HG02642 (cell line): Measurements from ENCODE around the gene GBP2.
A peak's percentile ranks its signal among the peaks of the same experiment; 100 is the strongest.
"Not testable (repeated sequence)": the region's sequence is repeated elsewhere in the genome, so short reads cannot be mapped to it uniquely, and the experiment has no call there.

Experiments used
- ATAC-seq: cut with Tn5 transposase; IDR thresholded peaks from one replicate; pipeline ENCODE4 v1.9.1; 2021; ENCODE audit warnings: mild to moderate bottlenecking; ENCODE audit not compliant: unreplicated experiment, poor library complexity

GBP2 gene

DNA sequence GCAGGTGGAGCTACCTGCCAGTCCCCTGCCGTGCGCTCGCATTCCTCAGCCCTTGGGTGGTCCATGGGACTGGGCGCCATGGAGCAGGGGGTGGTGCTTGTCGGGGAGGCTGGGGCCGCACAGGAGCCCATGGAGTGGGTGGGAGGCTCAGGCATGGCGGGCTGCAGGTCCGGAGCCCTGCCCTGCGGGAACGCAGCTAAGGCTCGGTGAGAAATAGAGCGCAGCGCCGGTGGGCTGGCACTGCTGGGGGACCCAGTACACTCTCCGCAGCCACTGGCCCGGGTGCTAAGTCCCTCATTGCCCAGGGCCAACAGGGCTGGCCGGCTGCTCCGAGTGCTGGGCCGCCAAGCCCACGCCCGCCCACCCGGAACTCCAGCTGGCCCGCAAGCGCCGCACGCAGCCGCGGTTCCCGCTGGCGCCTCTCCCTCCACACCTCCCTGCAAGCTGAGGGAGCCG, 2.1 kb upstream of the GBP2 start:
- not testable (repeated sequence) for ATAC-seq

DNA sequence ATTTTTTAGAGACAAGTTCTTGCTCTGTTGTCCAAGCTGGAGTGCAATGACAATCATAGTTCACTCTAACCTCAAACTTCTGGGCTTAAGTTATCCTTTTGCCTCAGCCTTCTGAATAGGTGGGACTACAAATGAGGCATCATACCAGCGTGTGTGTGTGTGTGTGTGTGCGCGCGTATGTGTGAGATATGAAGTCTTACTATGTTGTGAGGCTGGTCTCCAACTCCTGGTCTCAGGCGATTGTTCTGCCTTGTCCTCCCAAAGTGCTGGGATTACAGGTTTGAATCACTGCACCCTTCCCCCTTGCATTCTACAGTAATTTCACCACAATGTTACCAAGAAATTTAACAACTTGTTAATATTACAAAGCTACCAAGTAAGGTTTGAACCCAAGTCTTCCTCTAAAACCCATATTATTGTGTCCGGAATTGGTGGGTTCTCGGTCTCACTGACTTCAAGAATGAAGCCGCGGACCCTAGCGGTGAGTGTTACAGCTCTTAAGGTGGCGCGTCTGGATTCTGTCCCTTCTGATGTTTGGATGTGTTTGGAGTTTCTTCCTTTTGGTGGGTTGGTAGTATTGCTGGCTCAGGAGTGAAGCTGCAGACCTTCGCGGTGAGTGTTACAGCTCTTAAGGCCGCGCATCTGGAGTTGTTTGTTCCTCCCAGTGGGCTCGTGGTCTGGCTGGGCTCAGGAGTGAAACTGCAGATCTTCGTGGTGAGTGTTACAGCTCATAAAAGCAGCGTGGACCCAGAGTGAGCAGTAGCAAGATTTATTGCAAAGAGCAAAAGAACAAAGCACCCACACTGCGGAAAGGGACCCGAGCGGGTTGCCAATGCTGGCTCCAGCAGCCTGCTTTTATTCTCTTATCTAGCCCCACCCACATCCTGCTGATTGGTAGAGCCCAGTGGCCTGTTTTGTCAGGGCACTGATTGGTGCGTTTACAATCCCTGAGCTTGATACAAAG, 970 bp upstream of the GBP2 start:
- not testable (repeated sequence) for ATAC-seq

GRCh38 chr1:89125240-89125912, 538 bp downstream of the GBP2 start:
- peak; percentile 35 for ATAC-seq

DNA sequence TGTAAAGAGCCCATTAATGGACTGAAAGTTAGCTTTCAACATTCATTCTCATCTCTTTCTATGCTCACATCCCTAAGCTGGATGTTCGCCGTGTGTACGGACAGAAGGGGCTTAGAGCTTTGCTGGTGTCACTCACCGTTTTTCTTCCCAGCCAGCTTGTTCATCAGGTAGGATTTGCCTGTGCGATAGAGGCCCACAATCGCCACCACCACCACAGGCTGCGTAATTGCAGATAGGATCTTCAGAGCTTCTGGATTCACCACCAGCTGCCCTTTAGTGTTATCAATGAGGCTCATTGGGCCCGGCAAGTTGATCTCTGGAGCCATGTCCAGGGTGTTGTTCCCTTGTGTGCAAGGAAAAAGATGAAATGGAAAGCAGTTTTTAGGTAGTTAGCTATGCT, 4.3 kb downstream of the GBP2 start:
- no peak for ATAC-seq

DNA sequence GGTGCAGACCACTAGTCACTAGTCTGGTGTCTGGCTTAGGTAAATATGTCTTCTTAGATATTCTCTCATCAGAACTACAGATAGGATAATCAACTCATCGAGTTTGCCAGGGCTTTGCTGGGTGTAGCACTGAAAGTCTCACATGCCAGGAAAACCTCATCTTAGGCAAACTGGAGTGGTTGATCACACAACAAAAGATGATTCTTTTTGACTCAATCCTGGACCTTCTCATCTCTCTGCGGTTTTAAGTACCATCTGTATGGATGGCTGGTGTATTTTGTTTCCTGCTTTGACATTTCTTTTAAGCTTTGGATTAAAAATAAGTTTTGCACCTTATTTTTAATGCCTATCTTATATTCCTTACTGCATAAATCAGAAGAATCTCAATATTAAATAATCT, 11.3 kb downstream of the GBP2 start:
- no peak for ATAC-seq

DNA sequence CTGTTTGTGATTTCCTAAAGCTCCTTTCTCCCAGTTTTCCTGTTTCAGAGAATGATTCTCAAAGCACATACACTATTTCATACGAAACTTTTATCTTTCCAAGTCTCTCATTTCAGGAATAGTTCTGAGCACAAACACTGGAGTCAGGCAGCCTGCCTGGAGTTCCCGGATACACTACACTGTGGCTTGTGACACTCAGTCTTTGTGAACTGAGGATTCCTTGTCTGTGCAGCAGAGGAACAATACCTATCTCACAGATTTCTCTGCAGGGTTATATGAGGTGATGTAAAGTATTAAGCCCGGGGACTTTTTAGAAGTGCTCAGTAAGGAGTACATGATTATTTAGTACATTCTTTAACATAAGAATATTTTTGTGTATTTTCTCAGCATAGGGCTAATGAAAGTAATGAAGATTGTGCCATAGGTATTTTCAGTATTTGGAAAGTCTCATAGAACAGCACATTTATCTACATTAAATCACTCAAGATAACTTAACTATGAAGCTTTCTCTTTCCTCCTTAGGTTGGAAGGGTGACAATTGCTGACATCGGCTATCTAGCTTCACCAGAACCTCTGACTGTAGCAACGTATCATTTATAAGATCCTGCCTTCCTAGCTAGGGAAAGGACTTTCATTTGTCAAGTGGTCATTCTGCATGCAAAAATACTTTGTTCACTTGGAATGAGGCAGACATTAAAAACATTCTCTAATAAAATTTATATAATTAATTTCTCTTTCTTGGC, 12.9 kb downstream of the GBP2 start:
- no peak for ATAC-seq

DNA sequence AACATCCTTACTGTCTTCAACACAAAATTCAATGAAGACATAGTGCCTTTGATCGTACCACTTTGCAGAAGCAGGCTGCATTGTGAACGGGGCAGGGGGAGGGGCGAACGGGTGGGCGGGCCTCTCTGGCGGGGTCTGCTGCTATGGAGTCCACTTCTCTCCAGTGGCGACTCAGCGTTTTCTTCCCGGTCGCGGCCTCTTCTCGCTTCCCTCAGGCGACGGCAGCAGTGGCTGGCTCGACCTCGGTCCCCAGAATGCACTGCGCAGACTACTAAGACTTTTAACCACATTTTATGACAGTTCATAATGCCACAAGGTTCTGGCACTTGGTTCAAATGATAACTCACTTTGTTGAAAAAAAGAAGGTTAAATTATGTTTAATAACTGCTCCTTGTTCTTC, 21.2 kb downstream of the GBP2 start:
- ATAC-seq = no peak

DNA sequence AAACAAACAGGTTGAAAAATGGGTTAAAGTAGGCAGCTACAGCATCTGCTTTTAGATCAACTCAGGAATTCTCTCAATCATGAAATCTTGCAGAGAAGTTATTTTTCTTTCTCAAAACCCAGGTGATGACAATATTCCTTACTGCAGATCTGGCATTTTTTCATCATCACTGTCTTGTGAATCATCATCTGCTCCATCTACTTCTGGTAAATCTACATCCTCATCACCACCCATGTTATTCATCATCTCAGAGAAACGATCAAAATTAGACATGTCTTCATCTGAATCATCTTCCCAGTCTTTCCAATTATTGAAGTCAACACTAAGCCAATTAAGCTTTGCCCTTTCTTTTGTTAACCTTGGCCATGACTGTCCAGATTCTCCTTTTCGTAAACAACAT, 21.8 kb downstream of the GBP2 start:
- ATAC-seq = no peak

GRCh38 chr1:89102021-89102420, 23.9 kb downstream of the GBP2 start:
- no peak for ATAC-seq

- no peak for ATAC-seq
Measured at GRCh38 chr1:89100412-89100811, 25.5 kb downstream of the GBP2 start.

DNA sequence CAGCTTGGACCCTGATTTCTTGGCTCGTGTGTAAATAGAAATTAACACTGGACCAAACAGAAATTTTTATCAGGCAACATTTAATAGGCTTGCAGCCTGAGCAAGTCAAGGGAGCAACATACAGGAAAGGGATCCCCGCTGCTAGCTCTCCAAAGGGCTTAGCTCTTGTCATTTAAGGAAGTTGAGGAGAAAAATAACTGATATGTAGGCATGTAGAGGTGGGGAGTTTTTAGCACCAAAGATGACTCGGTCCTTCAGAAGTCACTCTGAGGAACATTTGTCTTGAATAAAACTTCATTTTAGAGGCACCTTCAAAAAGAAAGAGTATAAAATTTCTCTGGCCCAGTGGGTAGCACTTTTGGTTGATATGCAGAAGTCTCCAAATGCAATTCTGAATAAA, 27.1 kb downstream of the GBP2 start:
- ATAC-seq = no peak

DNA sequence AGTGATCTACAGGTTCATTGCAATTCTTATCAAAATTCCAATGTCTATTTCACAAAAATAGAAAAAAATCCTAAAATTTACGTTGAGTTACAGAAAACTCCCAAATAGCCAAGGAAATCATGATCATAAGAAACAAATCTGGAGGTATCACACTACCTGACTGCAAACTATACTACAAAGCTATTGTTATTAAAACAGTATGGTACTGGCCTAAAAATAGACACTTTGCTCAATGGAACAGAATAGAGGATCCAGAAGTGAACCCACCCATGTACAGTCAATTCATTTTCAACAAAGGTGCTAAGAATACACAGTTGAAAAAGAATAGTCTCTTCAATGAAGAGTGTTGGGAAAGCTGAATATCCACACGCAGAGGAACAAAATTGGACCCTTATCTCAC, 30.2 kb downstream of the GBP2 start:
- ATAC-seq = no peak

- no peak for ATAC-seq
Measured at GRCh38 chr1:89089962-89090361, 36.0 kb downstream of the GBP2 start.

GRCh38 chr1:89088572-89088971, 37.3 kb downstream of the GBP2 start:
- ATAC-seq = no peak

- ATAC-seq = no peak
Measured at GRCh38 chr1:89087241-89087640, 38.7 kb downstream of the GBP2 start.

GRCh38 chr1:89085781-89086180, 40.1 kb downstream of the GBP2 start:
- ATAC-seq = no peak

DNA sequence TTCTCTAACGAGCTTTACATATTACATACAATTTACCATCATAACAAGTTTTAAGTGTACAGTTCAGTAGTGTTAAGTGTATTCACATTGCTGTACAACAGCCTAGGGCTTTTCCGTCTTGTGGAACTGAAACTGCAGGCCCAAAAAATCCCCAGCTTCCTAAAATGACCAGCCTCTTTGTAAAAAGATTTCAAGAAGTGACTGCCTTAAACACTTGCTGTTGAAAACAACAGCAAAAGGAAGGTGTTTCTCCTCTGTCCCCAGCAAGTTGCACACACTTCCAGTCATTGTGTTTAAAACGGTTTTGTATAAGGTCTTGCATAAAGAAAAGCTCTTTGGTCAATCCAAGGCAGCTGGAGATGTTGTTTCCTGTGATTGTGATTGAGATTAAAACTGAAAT, 44.9 kb downstream of the GBP2 start:
- no peak for ATAC-seq

DNA sequence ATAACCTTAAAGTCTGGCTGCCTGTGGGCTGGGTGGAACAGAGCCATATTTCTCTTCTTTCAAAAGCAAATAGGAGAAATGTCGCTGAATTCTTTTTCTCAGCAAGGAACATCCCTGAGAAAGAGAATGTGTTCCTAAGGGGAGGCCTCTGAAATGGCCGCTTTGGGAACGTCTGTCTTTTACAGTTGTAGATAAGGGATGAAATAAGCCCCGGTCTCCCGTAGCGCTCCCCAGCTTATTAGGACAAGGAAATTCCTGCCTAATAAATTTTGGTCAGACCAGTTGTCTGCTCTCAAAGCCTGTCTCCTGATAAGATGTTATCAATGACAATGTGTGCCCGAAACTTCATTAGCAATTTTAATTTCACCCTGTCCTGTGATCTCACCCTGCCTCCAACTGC, 45.8 kb downstream of the GBP2 start:
- not testable (repeated sequence) for ATAC-seq

- not testable (repeated sequence) for ATAC-seq
Measured at GRCh38 chr1:89072466-89073065, 53.3 kb downstream of the GBP2 start.

DNA sequence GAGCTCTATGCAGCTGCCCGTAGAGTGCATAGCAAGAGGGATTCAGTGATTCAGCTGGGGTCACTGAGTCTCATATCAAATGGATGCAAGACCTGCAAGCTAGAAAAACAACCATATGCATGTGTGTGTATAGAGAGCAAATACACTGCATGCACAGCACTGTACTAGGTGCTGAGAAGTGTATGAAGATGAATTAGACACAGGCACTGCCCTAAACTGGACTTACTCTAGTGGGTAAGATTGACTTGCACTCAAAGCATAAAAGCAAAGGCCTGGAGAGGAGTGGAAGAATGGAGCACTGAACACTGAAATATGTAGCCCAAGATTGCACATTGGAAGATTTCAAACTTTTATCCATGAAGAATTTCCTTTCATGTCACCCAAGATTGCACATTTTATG, 55.4 kb downstream of the GBP2 start:
- no peak for ATAC-seq
